ENCODE results near the gene DPP6. TPM values are rescaled to one million over a fixed set of nuclear protein-coding genes. Genes with fewer than 3 reads are reported as not detected.

Gene DPP6
- total and polyA plus RNA-seq, 8 donors = 0.29 to 1.2 (median 0.57) TPM

DNA sequence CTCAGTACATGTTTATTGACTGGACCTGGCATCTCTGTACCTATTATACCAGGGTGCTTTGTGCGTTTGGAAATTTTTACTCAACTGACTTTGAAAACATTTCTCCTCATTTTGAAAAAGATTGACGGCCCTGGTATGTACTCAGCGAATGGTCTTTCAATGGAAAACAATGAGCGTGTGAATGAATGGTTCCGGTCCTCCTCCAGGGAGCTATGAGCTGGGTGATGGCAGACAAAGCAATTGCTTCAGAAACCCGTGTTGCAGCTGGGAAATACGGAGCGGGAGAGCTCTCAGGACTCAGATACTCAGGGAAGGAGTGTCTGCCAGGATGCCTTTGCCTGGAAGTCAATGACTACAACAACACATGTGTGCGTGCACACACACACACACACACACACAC, 824.8 kb downstream of the DPP6 start:
- ATAC-seq (no peak), DNase-seq (no peak)
- Histone ChIP-seq H3K4me3 (no peak overlapping the region), H3K4me1 (no peaks in the 10 kb centered on the region), H3K27me3 (peaks cover 0 to 6% of the 10 kb centered on the region in 2 donors), H3K36me3 (no peaks in the 10 kb centered on the region), H3K9me3 (no peaks in the 10 kb centered on the region), H3K27ac (no peak overlapping the region)
- intact Hi-C loops (cut with DNase I) = no loop called here
- TF ChIP-seq, protein P1, sequence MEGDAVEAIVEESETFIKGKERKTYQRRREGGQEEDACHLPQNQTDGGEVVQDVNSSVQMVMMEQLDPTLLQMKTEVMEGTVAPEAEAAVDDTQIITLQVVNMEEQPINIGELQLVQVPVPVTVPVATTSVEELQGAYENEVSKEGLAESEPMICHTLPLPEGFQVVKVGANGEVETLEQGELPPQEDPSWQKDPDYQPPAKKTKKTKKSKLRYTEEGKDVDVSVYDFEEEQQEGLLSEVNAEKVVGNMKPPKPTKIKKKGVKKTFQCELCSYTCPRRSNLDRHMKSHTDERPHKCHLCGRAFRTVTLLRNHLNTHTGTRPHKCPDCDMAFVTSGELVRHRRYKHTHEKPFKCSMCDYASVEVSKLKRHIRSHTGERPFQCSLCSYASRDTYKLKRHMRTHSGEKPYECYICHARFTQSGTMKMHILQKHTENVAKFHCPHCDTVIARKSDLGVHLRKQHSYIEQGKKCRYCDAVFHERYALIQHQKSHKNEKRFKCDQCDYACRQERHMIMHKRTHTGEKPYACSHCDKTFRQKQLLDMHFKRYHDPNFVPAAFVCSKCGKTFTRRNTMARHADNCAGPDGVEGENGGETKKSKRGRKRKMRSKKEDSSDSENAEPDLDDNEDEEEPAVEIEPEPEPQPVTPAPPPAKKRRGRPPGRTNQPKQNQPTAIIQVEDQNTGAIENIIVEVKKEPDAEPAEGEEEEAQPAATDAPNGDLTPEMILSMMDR (IDR thresholded peaks at IDR 0.05) = no peak

DNA sequence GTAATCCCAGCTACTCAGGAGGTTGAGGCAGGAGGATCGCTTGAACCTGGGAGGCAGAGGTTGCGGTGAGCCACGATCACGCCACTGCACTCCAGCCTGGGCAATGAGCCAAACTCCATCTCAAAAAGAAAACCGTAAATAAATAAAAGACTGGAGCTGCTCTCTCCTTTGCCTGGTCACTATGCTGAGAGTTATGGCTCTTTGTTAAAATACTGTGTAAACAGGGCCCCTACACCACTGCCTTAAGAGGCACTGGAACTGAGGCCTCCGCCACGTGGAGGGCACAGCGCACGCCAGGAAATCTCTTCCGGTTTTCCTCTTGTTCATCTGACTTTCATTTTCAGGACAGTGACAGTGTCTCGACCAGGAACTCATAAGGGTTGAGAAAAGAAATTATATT, 827.4 kb downstream of the DPP6 start:
- Histone ChIP-seq H3K27ac (no peak overlapping the region), H3K36me3 (no peaks in the 10 kb centered on the region), H3K27me3 (peaks cover 0 to 6% of the 10 kb centered on the region in 2 donors), H3K4me3 (no peak overlapping the region), H3K9me3 (no peaks in the 10 kb centered on the region), H3K4me1 (no peaks in the 10 kb centered on the region)
- TF ChIP-seq, protein P1 (IDR thresholded peaks at IDR 0.05) = no peak
- peak; percentile 89 for ATAC-seq
- intact Hi-C loops (cut with DNase I) = no loop called here
- DNase-seq = peak in 3 of 4 donors; percentile 19 to 66 (median 43)

DNA sequence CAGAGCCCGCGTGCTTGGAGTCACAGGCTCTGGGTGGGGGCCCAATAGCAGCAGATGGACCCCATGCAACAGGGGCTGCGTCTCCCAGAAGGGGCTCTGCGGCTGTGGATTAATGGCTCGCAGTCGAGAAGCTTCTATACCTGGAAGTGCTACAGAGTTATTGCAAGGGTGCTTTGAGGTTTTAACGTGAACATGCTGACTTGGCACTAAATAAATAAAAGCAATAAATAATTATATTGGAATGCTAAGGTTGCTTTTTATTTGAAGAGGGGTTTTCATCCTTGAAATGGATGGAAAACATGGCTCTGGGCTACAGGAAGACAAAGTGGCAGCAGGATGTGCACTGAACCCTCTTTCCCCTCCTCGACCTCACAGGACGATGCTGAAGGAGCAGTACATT, 828.3 kb downstream of the DPP6 start:
- H3K4me3 ChIP-seq = no peak overlapping the region
- H3K4me1 ChIP-seq = no peaks in the 10 kb centered on the region
- H3K27ac ChIP-seq = no peak overlapping the region
- intact Hi-C loops (cut with DNase I) = no loop called here
- TF ChIP-seq, protein P1 (IDR thresholded peaks at IDR 0.05) = no peak
- DNase-seq (no peak), ATAC-seq (no peak)
- H3K27me3 ChIP-seq = peaks cover 0 to 2% of the 10 kb centered on the region in 2 donors
- H3K9me3 ChIP-seq = no peaks in the 10 kb centered on the region
- H3K36me3 ChIP-seq = no peaks in the 10 kb centered on the region

DNA sequence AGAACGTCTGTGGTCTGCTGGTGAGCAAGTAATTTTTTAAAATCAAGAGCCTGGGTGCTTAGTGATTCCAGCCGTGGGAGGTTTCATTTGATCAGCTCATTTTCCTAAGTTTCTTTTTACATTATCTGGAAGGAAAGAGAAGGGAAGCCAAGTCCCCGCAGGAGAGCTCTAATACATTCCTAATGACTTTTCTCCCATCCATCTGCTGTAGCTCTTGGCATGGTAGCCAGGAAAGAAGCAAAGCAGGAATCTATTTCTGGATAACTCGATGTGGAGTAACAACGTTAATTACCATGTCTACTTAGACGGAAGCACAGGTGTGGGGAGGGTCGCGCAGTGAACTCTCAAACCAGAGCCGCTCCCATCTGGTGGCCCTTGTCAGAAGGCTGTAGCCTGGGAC, 828.8 kb downstream of the DPP6 start:
- no peaks in the 10 kb centered on the region for H3K36me3 ChIP-seq
- intact Hi-C loops (cut with DNase I) = no loop called here
- no peaks in the 10 kb centered on the region for H3K9me3 ChIP-seq
- no peaks in the 10 kb centered on the region for H3K27me3 ChIP-seq
- H3K4me1 ChIP-seq = no peaks in the 10 kb centered on the region
- ATAC-seq = no peak
- TF ChIP-seq, protein P1 (IDR thresholded peaks at IDR 0.05) = no peak
- no peak overlapping the region for H3K27ac ChIP-seq
- no peak for DNase-seq
- H3K4me3 ChIP-seq = no peak overlapping the region

DNA sequence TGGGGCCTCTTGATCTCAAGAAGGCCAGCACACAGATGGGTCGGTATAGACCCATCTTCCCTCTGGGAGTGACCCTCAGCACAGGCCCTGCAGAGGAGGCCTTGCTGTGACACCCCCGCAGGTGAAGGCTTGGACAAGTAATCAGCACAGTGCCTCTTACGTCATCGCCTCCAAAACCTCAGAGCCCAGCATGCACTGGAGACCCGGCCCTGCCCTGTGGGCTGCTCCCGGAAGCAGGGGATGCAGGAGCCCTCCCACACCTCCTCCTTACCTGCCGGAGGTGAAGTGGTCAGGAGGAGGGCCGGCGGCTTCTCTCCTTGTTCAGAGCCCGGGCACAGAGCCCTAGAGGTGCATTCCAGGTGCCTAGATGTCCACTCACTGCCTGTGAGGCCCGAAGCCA, 829.3 kb downstream of the DPP6 start:
- no peak for DNase-seq
- no peak overlapping the region for H3K27ac ChIP-seq
- peak; percentile 35 for ATAC-seq
- no peaks in the 10 kb centered on the region for H3K4me1 ChIP-seq
- intact Hi-C loops (cut with DNase I) = no loop called here
- no peaks in the 10 kb centered on the region for H3K27me3 ChIP-seq
- H3K4me3 ChIP-seq = no peak overlapping the region
- no peaks in the 10 kb centered on the region for H3K36me3 ChIP-seq
- no peaks in the 10 kb centered on the region for H3K9me3 ChIP-seq
- TF ChIP-seq, protein P1 (IDR thresholded peaks at IDR 0.05) = no peak

Measured in left lung (tissue), 10 donors.